ENCODE results near the gene PRX. TPM values are rescaled to one million over a fixed set of nuclear protein-coding genes. Genes with fewer than 3 reads are reported as not detected.
A peak's percentile ranks its signal among the peaks of the same experiment; 100 is the strongest.

Gene PRX
- total RNA-seq, 1 experiment from 2014 or later: 3.4 TPM

GRCh38 chr19:40442328-40443130 is 29.4 kb upstream of the PRX start:
- peak overlapping the region; percentile 76 for H3K27ac ChIP-seq (ENCODE audit: low read length)
- no peaks in the 10 kb centered on the region for H3K9me3 ChIP-seq (ENCODE audit: control insufficient read depth, insufficient read depth, low read depth, low read length)
- ATAC-seq: no peak
- BruUV-seq (replicated peaks): no TSS peak
- H3K4me1 ChIP-seq (ENCODE audit: control insufficient read depth, insufficient read depth, low read length): peaks cover 9% of the 10 kb centered on the region
- peaks cover 7% of the 10 kb centered on the region for H3K36me3 ChIP-seq (ENCODE audit: control insufficient read depth, insufficient read depth, low read length)
- TF ChIP-seq SIN3A (IDR thresholded peaks at IDR 0.05; ENCODE audit: borderline replicate concordance, insufficient read depth, low read depth, low read length): no peak
- TF ChIP-seq CTCF (IDR thresholded peaks at IDR 0.05): no peak
- TF ChIP-seq, protein P1, sequence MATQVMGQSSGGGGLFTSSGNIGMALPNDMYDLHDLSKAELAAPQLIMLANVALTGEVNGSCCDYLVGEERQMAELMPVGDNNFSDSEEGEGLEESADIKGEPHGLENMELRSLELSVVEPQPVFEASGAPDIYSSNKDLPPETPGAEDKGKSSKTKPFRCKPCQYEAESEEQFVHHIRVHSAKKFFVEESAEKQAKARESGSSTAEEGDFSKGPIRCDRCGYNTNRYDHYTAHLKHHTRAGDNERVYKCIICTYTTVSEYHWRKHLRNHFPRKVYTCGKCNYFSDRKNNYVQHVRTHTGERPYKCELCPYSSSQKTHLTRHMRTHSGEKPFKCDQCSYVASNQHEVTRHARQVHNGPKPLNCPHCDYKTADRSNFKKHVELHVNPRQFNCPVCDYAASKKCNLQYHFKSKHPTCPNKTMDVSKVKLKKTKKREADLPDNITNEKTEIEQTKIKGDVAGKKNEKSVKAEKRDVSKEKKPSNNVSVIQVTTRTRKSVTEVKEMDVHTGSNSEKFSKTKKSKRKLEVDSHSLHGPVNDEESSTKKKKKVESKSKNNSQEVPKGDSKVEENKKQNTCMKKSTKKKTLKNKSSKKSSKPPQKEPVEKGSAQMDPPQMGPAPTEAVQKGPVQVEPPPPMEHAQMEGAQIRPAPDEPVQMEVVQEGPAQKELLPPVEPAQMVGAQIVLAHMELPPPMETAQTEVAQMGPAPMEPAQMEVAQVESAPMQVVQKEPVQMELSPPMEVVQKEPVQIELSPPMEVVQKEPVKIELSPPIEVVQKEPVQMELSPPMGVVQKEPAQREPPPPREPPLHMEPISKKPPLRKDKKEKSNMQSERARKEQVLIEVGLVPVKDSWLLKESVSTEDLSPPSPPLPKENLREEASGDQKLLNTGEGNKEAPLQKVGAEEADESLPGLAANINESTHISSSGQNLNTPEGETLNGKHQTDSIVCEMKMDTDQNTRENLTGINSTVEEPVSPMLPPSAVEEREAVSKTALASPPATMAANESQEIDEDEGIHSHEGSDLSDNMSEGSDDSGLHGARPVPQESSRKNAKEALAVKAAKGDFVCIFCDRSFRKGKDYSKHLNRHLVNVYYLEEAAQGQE (IDR thresholded peaks at IDR 0.05; ENCODE audit: insufficient read depth in 1 of 2, low read depth in 2 of 2, low read length in 1 of 2): no peak
- no peak for TF ChIP-seq TCF7L2 (IDR thresholded peaks at IDR 0.05; ENCODE audit: low read depth, low read length)
- in situ Hi-C loops (cut with HindIII; ENCODE audit: low pct_unique_long_range_greater_than_20kb, low sequenced_read_pairs): no loop called here
- ChIA-PET CTCF (interaction anchor here (0.6 kb wide), 2 partner anchors 57 to 160 kb away, joined by 3 to 8 read pairs; no protein-coding TSS in a partner anchor), POLR2A (no interaction called here)
- H3K4me3 ChIP-seq (ENCODE audit: low read depth in 2 of 2, low read length in 2 of 2): peak overlapping the region; percentile 74 to 100
- intact Hi-C loops (cut with micrococcal nuclease; ENCODE audit: unreplicated experiment): loop anchor here (5.0 kb wide), 1 partner anchor 135 kb away; no protein-coding TSS in a partner anchor
- no peak for DNase-seq (ENCODE audit: low read depth, low spot score)
- H3K27me3 ChIP-seq (ENCODE audit: control insufficient read depth, insufficient read depth, low read length): no peaks in the 10 kb centered on the region

GRCh38 chr19:40441719-40442253 is 28.6 kb upstream of the PRX start:
- no peaks in the 10 kb centered on the region for H3K9me3 ChIP-seq (ENCODE audit: control insufficient read depth, insufficient read depth, low read depth, low read length)
- H3K36me3 ChIP-seq (ENCODE audit: control insufficient read depth, insufficient read depth, low read length): peaks cover 7% of the 10 kb centered on the region
- peak overlapping the region in 1 of 2 experiments; percentile 100; a peak in 1 of 4 replicates for H3K4me3 ChIP-seq (ENCODE audit: low read depth in 2 of 2, low read length in 2 of 2)
- peaks cover 9% of the 10 kb centered on the region for H3K4me1 ChIP-seq (ENCODE audit: control insufficient read depth, insufficient read depth, low read length)
- intact Hi-C loops (cut with micrococcal nuclease; ENCODE audit: unreplicated experiment) (loop anchor here (5.0 kb wide), 1 partner anchor 134 kb away; no protein-coding TSS in a partner anchor), in situ Hi-C loops (cut with HindIII; ENCODE audit: low pct_unique_long_range_greater_than_20kb, low sequenced_read_pairs) (no loop called here)
- TF ChIP-seq SIN3A (IDR thresholded peaks at IDR 0.05; ENCODE audit: borderline replicate concordance, insufficient read depth, low read depth, low read length): no peak
- TF ChIP-seq CTCF (IDR thresholded peaks at IDR 0.05): no peak
- no peak for TF ChIP-seq TCF7L2 (IDR thresholded peaks at IDR 0.05; ENCODE audit: low read depth, low read length)
- TF ChIP-seq, protein P1 (IDR thresholded peaks at IDR 0.05; ENCODE audit: insufficient read depth in 1 of 2, low read depth in 2 of 2, low read length in 1 of 2): no peak
- no peak; the same call in 1 of the 2 replicates for TF ChIP-seq POLR2AphosphoS5 (IDR thresholded peaks at IDR 0.05; ENCODE audit: low read depth, low read length)
- no peak for DNase-seq (ENCODE audit: low read depth, low spot score)
- ATAC-seq: no peak
- ChIA-PET POLR2A (no interaction called here), CTCF (interaction anchor here (0.6 kb wide), 1 partner anchor 57 kb away, joined by 8 read pairs; no protein-coding TSS in a partner anchor)
- H3K27me3 ChIP-seq (ENCODE audit: control insufficient read depth, insufficient read depth, low read length): no peaks in the 10 kb centered on the region
- peak overlapping the region; percentile 76; the same call in 1 of the 2 replicates for H3K27ac ChIP-seq (ENCODE audit: low read length)
- BruUV-seq (replicated peaks): no TSS peak

Data from Panc1 (cell line).